ENCODE results near the gene ASXL3. TPM values are rescaled to one million over a fixed set of nuclear protein-coding genes. Genes with fewer than 3 reads are reported as not detected.
A peak's percentile ranks its signal among the peaks of the same experiment; 100 is the strongest.

Gene ASXL3
- total RNA-seq, 6 experiments from 2014 or later, result 0.12 to 4.0 (median 1.3) TPM

- WGBS (ENCODE audit: insufficient coverage, low coverage, low lambda C conversion rate, missing lambda C conversion rate), result 90% methylated on average over 1 of the region's 3 CpGs
- intact Hi-C loops (cut with DNase I), result no loop called here
- Histone ChIP-seq H3K36me3 (no peaks in the 10 kb centered on the region), H3K9me3 (no peaks in the 10 kb centered on the region), H3K4me1 (peaks cover 0 to 8% (median 0%) of the 10 kb centered on the region in 4 donors), H3K4me3 (no peak overlapping the region), H3K27me3 (no peaks in the 10 kb centered on the region), H3K27ac (no peak overlapping the region)
- ATAC-seq (no peak), DNase-seq (no peak)
- TF ChIP-seq, protein P1, sequence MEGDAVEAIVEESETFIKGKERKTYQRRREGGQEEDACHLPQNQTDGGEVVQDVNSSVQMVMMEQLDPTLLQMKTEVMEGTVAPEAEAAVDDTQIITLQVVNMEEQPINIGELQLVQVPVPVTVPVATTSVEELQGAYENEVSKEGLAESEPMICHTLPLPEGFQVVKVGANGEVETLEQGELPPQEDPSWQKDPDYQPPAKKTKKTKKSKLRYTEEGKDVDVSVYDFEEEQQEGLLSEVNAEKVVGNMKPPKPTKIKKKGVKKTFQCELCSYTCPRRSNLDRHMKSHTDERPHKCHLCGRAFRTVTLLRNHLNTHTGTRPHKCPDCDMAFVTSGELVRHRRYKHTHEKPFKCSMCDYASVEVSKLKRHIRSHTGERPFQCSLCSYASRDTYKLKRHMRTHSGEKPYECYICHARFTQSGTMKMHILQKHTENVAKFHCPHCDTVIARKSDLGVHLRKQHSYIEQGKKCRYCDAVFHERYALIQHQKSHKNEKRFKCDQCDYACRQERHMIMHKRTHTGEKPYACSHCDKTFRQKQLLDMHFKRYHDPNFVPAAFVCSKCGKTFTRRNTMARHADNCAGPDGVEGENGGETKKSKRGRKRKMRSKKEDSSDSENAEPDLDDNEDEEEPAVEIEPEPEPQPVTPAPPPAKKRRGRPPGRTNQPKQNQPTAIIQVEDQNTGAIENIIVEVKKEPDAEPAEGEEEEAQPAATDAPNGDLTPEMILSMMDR (IDR thresholded peaks at IDR 0.05), result no peak
- no peak for TF ChIP-seq POLR2A (IDR thresholded peaks at IDR 0.05)
Measured at GRCh38 chr18:33653231-33653630, 75.2 kb downstream of the ASXL3 start.

- no peak for DNase-seq
- Histone ChIP-seq H3K4me1 (peaks cover 0 to 8% (median 0%) of the 10 kb centered on the region in 4 donors), H3K9me3 (no peaks in the 10 kb centered on the region), H3K36me3 (no peaks in the 10 kb centered on the region), H3K4me3 (no peak overlapping the region), H3K27me3 (no peaks in the 10 kb centered on the region), H3K27ac (no peak overlapping the region)
- ATAC-seq, result no peak
- no peak for TF ChIP-seq POLR2A (IDR thresholded peaks at IDR 0.05)
- 54% methylated on average over 2 of the region's 2 CpGs for WGBS (ENCODE audit: insufficient coverage, low coverage, low lambda C conversion rate, missing lambda C conversion rate)
- intact Hi-C loops (cut with DNase I), result no loop called here
Measured at GRCh38 chr18:33656889-33657448, 79.0 kb downstream of the ASXL3 start.

DNA sequence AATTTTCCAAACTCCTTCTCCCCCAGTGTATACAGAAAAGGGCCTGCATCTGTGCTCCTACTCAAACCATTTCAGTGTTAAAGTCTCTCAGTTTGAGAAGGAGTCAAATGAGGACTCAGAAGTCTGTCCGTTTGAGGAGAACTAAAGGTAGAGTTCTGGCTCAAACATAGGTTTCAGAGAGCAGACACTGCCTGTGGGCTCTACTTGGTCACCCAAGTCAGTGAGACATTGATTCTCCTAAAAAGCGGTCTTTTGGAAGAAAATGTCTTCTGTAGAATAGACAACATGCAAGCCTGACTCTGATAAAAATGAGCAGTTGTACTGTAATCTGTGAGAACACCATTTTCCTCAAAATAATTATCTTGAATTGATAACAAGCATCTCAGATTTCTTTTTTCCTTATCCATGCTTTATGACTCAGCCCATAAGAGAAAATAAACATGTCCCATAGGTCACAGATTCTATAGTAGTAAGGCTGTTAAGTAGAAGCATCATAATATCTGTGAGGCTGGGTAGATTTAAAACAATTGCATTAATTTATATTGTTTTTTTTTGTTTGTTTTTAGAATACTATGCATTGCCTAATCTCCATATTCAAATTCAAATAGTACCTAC lies 82.8 kb downstream of the ASXL3 start:
- ATAC-seq, result no peak

GRCh38 chr18:33664241-33664874 lies 86.3 kb downstream of the ASXL3 start:
- WGBS (ENCODE audit: insufficient coverage, low coverage, low lambda C conversion rate, missing lambda C conversion rate), result 64% methylated on average over 4 of the region's 4 CpGs

More for the DNA sequence above, 82.8 kb downstream of the ASXL3 start:
- no peak for TF ChIP-seq POLR2A (IDR thresholded peaks at IDR 0.05)
- TF ChIP-seq, protein P1 (IDR thresholded peaks at IDR 0.05), result no peak
- no peak overlapping the region for H3K4me3 ChIP-seq
- 60% methylated on average over 2 of the region's 2 CpGs for WGBS (ENCODE audit: insufficient coverage, low coverage, low lambda C conversion rate, missing lambda C conversion rate)
- H3K9me3 ChIP-seq, result no peaks in the 10 kb centered on the region
- no peak for DNase-seq
- peaks cover 0 to 20% (median 0%) of the 10 kb centered on the region in 4 donors for H3K4me1 ChIP-seq
- no peaks in the 10 kb centered on the region for H3K27me3 ChIP-seq
- H3K36me3 ChIP-seq, result no peaks in the 10 kb centered on the region
- no peak overlapping the region for H3K27ac ChIP-seq
- intact Hi-C loops (cut with DNase I), result no loop called here

More at GRCh38 chr18:33664241-33664874, 86.3 kb downstream of the ASXL3 start:
- no peaks in the 10 kb centered on the region for H3K36me3 ChIP-seq
- no peaks in the 10 kb centered on the region for H3K27me3 ChIP-seq
- DNase-seq (no peak), ATAC-seq (peak in 3 of 4 donors; percentile 25 to 51 (median 36))
- peaks cover 0 to 12% (median 0%) of the 10 kb centered on the region in 4 donors for H3K4me1 ChIP-seq
- TF ChIP-seq, protein P1 (IDR thresholded peaks at IDR 0.05), result no peak
- TF ChIP-seq POLR2A (IDR thresholded peaks at IDR 0.05), result no peak
- no peak overlapping the region for H3K4me3 ChIP-seq
- H3K9me3 ChIP-seq, result no peaks in the 10 kb centered on the region
- no peak overlapping the region for H3K27ac ChIP-seq
- intact Hi-C loops (cut with DNase I), result no loop called here
